Neuronal stem cell (in vitro differentiated cells): ENCODE data around the gene AGPAT2.
A peak's percentile ranks its signal among the peaks of the same experiment; 100 is the strongest.

Source experiments
- DNase-seq: peaks from one replicate; pipeline ENCODE4 v3.0.0-alpha.2; 2013; ENCODE audit warnings: low spot score
- H2AFZ ChIP-seq: one replicate; pipeline ENCODE4 v1.6.1; 2013; ENCODE audit warnings: mild to moderate bottlenecking, low read length, inconsistent platforms
- H2AK5ac ChIP-seq: 2 replicates; pipeline ENCODE4 v1.6.1; 2013; ENCODE audit warnings: low read depth, mild to moderate bottlenecking, inconsistent platforms, low read length, moderate library complexity, mixed read lengths
- H2BK120ac ChIP-seq: 2 replicates; pipeline ENCODE4 v1.6.1; 2013; ENCODE audit warnings: low read depth, mild to moderate bottlenecking, inconsistent platforms, low read length, moderate library complexity, mixed read lengths
- H2BK12ac ChIP-seq: one replicate; pipeline ENCODE4 v1.6.1; 2013; ENCODE audit warnings: low read length, inconsistent platforms
- H2BK15ac ChIP-seq: 2 replicates; pipeline ENCODE4 v1.6.1; 2013; ENCODE audit warnings: mild to moderate bottlenecking, low read length, inconsistent platforms, mixed read lengths
- H2BK5ac ChIP-seq: one replicate; pipeline ENCODE4 v1.6.1; 2013; ENCODE audit warnings: inconsistent platforms, mild to moderate bottlenecking, low read length, moderate library complexity
- H3K14ac ChIP-seq: one replicate; pipeline ENCODE4 v1.6.1; 2013; ENCODE audit warnings: low read length, inconsistent platforms
- H3K18ac ChIP-seq: 2 replicates; pipeline ENCODE4 v1.6.1; 2013; ENCODE audit warnings: low read length, inconsistent platforms
- H3K23ac ChIP-seq: 2 replicates; pipeline ENCODE4 v1.6.1; 2013; ENCODE audit warnings: low read depth, mild to moderate bottlenecking, mixed read lengths, low read length, inconsistent platforms; ENCODE audit not compliant: poor library complexity
- H3K27ac ChIP-seq: replicated peaks from 3 replicates; pipeline ENCODE4 v1.5.1; 2013; ENCODE audit warnings: low read length, inconsistent platforms
- H3K27me3 ChIP-seq, 3 experiments: 2 replicates each; pipeline ENCODE4 v1.6.1; 2013; ENCODE audit warnings: low read length in 3 of 3, mild to moderate bottlenecking in 2 of 3, inconsistent platforms in 1 of 3, low read depth in 1 of 3, mixed read lengths in 1 of 3, moderate library complexity in 1 of 3; ENCODE audit not compliant: control insufficient read depth in 3 of 3, insufficient read depth in 3 of 3
- H3K36me3 ChIP-seq, 2 donors: replicated peaks in 1 of 2; 2 replicates each; pipeline ENCODE4 v1.6.1; 2013; ENCODE audit warnings: low read length in 2 of 2; ENCODE audit not compliant: control insufficient read depth in 2 of 2, insufficient read depth in 2 of 2
- H3K4ac ChIP-seq: 2 replicates; pipeline ENCODE4 v1.6.1; 2013; ENCODE audit warnings: inconsistent platforms, mild to moderate bottlenecking, low read length, moderate library complexity
- H3K4me1 ChIP-seq, 2 donors: 1 replicate in 1 of 2; 2 replicates in 1 of 2; pipeline ENCODE4 v1.6.1; 2013; ENCODE audit warnings: low read length in 2 of 2, low read depth in 1 of 2; ENCODE audit not compliant: control insufficient read depth in 2 of 2, insufficient read depth in 1 of 2
- H3K4me2 ChIP-seq: one replicate; pipeline ENCODE4 v1.6.1; 2013; ENCODE audit warnings: mild to moderate bottlenecking, low read length, inconsistent platforms; ENCODE audit not compliant: insufficient read depth, poor library complexity, severe bottlenecking
- H3K4me3 ChIP-seq, 2 donors: 2 replicates each; pipeline ENCODE4 v1.5.1; 2013; ENCODE audit warnings: low read length in 2 of 2, mild to moderate bottlenecking in 2 of 2, inconsistent platforms in 1 of 2, moderate library complexity in 1 of 2
- H3K79me1 ChIP-seq: one replicate; pipeline ENCODE4 v1.6.1; 2013; ENCODE audit warnings: low read depth, mild to moderate bottlenecking, inconsistent platforms, low read length, moderate library complexity
- H3K9ac ChIP-seq: one replicate; pipeline ENCODE4 v1.6.1; 2013; ENCODE audit warnings: mild to moderate bottlenecking, low read depth, low read length, inconsistent platforms; ENCODE audit not compliant: poor library complexity
- H3K9me3 ChIP-seq, 2 donors: replicated peaks in 1 of 2; 2 replicates each; pipeline versions ENCODE3 to v1.6.1; 2013; ENCODE audit warnings: low read length in 2 of 2, mild to moderate bottlenecking in 2 of 2, inconsistent platforms in 1 of 2, low read depth in 1 of 2, mixed read lengths in 1 of 2, moderate library complexity in 1 of 2; ENCODE audit not compliant: control insufficient read depth in 2 of 2, insufficient read depth in 1 of 2
- H4K8ac ChIP-seq: one replicate; pipeline ENCODE4 v1.6.1; 2013; ENCODE audit warnings: low read depth, mild to moderate bottlenecking, inconsistent platforms, low read length, moderate library complexity
- H4K91ac ChIP-seq: one replicate; pipeline ENCODE4 v1.6.1; 2013; ENCODE audit warnings: low read length, low read depth, mild to moderate bottlenecking, inconsistent platforms; ENCODE audit not compliant: poor library complexity
- WGBS, 2 donors: extraction: QIAGEN DNeasy Blood & Tissue Kit; methylation state at CpG; one replicate each; pipeline ENCODE4 v1.1.7; 2013; ENCODE audit warnings: missing lambda C conversion rate in 2 of 2, mixed read lengths in 1 of 2; ENCODE audit not compliant: insufficient read length in 2 of 2, insufficient replicate concordance in 1 of 2; ENCODE audit errors: extremely low coverage in 2 of 2; 5-methylcytosine and 5-hydroxymethylcytosine counted together

The AGPAT2 gene

DNA sequence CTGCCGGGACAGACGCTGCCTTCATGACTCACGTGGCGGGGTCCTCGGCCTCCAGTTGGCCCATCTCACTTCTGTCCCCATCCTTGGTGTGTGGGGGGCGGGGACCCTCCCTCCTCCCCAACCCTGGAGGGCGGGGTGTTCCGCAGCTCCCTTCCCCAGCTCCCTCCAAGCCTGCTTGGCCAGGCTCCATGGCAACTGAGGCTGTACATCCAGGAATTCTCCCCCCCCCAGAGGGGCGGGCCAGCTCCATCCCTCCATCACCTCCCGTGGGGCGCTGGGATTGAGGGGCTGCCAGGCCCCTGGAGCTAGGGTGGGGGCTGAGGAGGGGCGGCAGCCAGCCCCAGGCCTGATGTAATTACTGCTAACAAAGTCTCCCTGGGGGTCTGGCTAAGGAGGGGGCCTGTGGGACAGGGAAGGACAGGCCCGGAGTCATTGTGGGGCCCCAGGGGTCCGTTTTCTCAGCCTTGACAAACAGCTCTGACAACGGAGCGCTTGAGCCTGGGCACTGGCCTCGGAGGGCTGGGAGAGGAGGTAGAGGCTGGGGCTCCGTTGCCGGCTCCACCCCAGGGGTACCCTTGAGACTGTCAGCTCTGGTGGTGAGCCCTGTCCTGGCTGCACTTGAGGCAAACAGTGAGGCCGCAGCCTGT lies 33.1 kb upstream of the AGPAT2 start:
- peak overlapping the region; percentile 78 for H3K9ac ChIP-seq
- H3K79me1 ChIP-seq, result peaks cover 11% of the 10 kb centered on the region
- H3K4me2 ChIP-seq, result peak overlapping the region; percentile 40
- H3K27ac ChIP-seq, result peak overlapping the region; percentile 78
- H3K18ac ChIP-seq, result peak overlapping the region; percentile 90
- H3K23ac ChIP-seq, result peak overlapping the region; percentile 93
- H3K4ac ChIP-seq, result no peak overlapping the region
- no peak overlapping the region for H2BK12ac ChIP-seq
- H3K9me3 ChIP-seq, result no peaks in the 10 kb centered on the region
- peak overlapping the region; percentile 63 for H2AFZ ChIP-seq
- H3K27me3 ChIP-seq, result no peaks in the 10 kb centered on the region
- H3K4me1 ChIP-seq, result peaks cover 19 to 22% of the 10 kb centered on the region in 2 donors
- no CpG with 5 or more reads among the region's 20 CpGs for WGBS, 2 donors
- no peak overlapping the region for H2BK15ac ChIP-seq
- peak; percentile 71 for DNase-seq
- peak overlapping the region; percentile 92 for H2AK5ac ChIP-seq
- peak overlapping the region; percentile 99 for H3K14ac ChIP-seq
- H2BK120ac ChIP-seq, result no peak overlapping the region
- H3K36me3 ChIP-seq, result peaks cover 28 to 51% of the 10 kb centered on the region in 2 donors
- H4K91ac ChIP-seq, result no peak overlapping the region
- H2BK5ac ChIP-seq, result peak overlapping the region; percentile 84
- peak overlapping the region in 1 of 2 donors; percentile 32 for H3K4me3 ChIP-seq
- no peak overlapping the region for H4K8ac ChIP-seq

- WGBS, 2 donors, result no CpG with 5 or more reads among the region's 24 CpGs
Measured at GRCh38 chr9:136719195-136719880, 32.1 kb upstream of the AGPAT2 start.

DNA sequence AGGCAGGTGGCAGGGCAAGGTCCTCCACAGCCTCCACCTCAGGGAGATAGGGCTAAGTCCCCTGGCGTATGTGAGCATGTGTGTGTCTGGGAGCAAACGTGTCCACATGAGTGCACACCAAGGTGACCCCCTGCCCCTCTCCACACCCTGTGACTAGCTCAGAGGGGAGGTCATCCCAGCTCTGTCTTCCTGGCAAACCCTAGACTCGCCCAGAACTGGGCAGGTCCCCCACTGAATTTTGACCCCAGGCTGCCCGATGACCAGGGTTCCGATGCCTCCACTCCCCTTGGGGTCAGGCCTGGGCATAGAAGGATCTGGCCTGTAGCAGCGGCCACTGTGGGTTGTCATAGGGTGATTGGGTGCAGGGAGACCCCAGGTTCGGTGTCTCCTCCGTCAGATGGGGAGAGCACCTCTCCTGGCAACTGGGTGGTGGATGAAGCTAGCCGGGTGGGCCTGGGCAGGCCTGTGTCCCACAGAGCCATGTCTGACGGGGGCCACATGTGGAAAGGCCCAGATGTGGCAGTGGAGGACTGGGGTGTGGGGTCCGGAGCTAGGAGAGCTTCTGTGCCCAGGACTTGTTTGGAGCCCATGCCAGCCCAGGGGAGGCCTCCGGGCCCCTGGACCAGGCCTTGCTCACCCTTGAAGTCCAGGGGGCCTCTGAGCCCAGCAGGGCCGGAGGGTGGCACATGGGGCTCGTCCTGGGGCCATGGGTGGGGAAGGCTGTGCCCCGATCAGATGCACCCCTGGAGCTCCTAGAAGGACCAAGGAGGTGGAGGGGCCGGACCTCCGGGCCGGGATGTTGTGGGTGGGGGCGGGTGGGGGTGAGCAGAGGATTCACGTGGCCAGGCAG lies 31.3 kb upstream of the AGPAT2 start:
- Histone ChIP-seq H3K9ac (no peak overlapping the region), H3K27ac (no peak overlapping the region)

More at GRCh38 chr9:136719195-136719880, 32.1 kb upstream of the AGPAT2 start:
- Histone ChIP-seq H2AFZ (no peak overlapping the region), H2AK5ac (peak overlapping the region; percentile 79), H4K8ac (peak overlapping the region; percentile 3), H3K9ac (peak overlapping the region; percentile 84), H3K9me3 (no peaks in the 10 kb centered on the region), H3K14ac (peak overlapping the region; percentile 25), H3K4me2 (no peak overlapping the region), H2BK15ac (peak overlapping the region; percentile 64), H3K79me1 (peaks cover 16% of the 10 kb centered on the region), H3K4me1 (peaks cover 22 to 25% of the 10 kb centered on the region in 2 donors), H3K27ac (peak overlapping the region; percentile 78), H3K23ac (peak overlapping the region; percentile 89), H4K91ac (no peak overlapping the region), H3K36me3 (peaks cover 23 to 40% of the 10 kb centered on the region in 2 donors), H3K27me3 (no peaks in the 10 kb centered on the region), H2BK5ac (no peak overlapping the region), H3K4me3 (no peak overlapping the region), H3K4ac (no peak overlapping the region), H2BK12ac (no peak overlapping the region), H3K18ac (peak overlapping the region; percentile 90), H2BK120ac (no peak overlapping the region)
- no peak for DNase-seq

More for the DNA sequence above, 31.3 kb upstream of the AGPAT2 start:
- peak overlapping the region; percentile 58 for H3K23ac ChIP-seq
- H3K4ac ChIP-seq, result no peak overlapping the region
- H3K4me1 ChIP-seq, result peaks cover 26 to 31% of the 10 kb centered on the region in 2 donors
- H2AFZ ChIP-seq, result no peak overlapping the region
- no peak overlapping the region for H3K14ac ChIP-seq
- WGBS, 2 donors, result no CpG with 5 or more reads among the region's 20 CpGs
- H3K4me3 ChIP-seq, result no peak overlapping the region
- peak overlapping the region; percentile 26 for H2AK5ac ChIP-seq
- H3K4me2 ChIP-seq, result no peak overlapping the region
- no peak overlapping the region for H3K18ac ChIP-seq
- no peak overlapping the region for H4K8ac ChIP-seq
- H2BK15ac ChIP-seq, result no peak overlapping the region
- H2BK5ac ChIP-seq, result no peak overlapping the region
- no peaks in the 10 kb centered on the region for H3K9me3 ChIP-seq
- peaks cover 19% of the 10 kb centered on the region for H3K79me1 ChIP-seq
- H3K36me3 ChIP-seq, result peaks cover 16 to 33% of the 10 kb centered on the region in 2 donors
- DNase-seq, result no peak
- H2BK120ac ChIP-seq, result no peak overlapping the region
- no peak overlapping the region for H4K91ac ChIP-seq
- no peaks in the 10 kb centered on the region for H3K27me3 ChIP-seq
- H2BK12ac ChIP-seq, result no peak overlapping the region
